ENCODE measurements around the gene PLEKHH2. TPM values are rescaled to one million over a fixed set of nuclear protein-coding genes. Genes with fewer than 3 reads are reported as not detected.
"Not testable (repeated sequence)": the region's sequence is repeated elsewhere in the genome, so short reads cannot be mapped to it uniquely, and the experiment has no call there.

PLEKHH2 gene
- total RNA-seq, 2 experiments from 2014 or later = 0.35 to 0.48 TPM

- Mint-ChIP-seq H3K9me3 (no peaks in the 10 kb centered on the region), H3K27me3 (peaks cover 8% of the 10 kb centered on the region), H3K27ac (no peak overlapping the region), H3K36me3 (ENCODE audit: low read depth) (no peaks in the 10 kb centered on the region), H3K4me3 (no peak overlapping the region), H3K4me1 (no peaks in the 10 kb centered on the region)
- DNase-seq = no peak
- ChIA-PET POLR2A (no interaction called here), CTCF (no interaction called here)
These were observed 71.8 kb downstream of the PLEKHH2 start for GRCh38 chr2:43708891-43709290.

DNA sequence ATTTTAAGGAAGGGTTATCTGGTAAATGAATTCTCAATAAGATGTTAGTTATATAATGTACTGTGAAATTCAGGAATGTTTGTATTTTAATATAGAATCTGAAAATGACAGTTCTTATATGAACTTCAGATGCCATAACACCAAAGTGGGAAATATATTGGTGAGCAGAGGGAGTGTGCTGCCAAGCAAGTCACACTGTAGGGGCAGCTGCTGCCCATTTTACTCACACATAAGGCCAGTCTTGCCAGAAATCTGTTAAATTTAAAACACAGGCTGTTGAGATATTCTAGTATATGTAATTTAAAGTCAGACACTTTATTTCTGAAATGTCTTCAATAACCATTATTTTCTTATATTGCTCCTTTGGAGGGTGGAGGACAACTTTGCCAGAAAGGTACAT is 73.8 kb downstream of the PLEKHH2 start:
- Mint-ChIP-seq H3K36me3 (ENCODE audit: low read depth) (no peaks in the 10 kb centered on the region), H3K4me1 (no peaks in the 10 kb centered on the region), H3K27ac (no peak overlapping the region), H3K4me3 (no peak overlapping the region), H3K27me3 (peaks cover 16% of the 10 kb centered on the region), H3K9me3 (no peaks in the 10 kb centered on the region)
- ChIA-PET CTCF (no interaction called here), POLR2A (no interaction called here)
- DNase-seq = no peak

- CTCF ChIA-PET = no interaction called here
- Mint-ChIP-seq H3K9me3 (no peaks in the 10 kb centered on the region), H3K27ac (no peak overlapping the region)
These were observed 77.1 kb downstream of the PLEKHH2 start for GRCh38 chr2:43714164-43714563.

DNA sequence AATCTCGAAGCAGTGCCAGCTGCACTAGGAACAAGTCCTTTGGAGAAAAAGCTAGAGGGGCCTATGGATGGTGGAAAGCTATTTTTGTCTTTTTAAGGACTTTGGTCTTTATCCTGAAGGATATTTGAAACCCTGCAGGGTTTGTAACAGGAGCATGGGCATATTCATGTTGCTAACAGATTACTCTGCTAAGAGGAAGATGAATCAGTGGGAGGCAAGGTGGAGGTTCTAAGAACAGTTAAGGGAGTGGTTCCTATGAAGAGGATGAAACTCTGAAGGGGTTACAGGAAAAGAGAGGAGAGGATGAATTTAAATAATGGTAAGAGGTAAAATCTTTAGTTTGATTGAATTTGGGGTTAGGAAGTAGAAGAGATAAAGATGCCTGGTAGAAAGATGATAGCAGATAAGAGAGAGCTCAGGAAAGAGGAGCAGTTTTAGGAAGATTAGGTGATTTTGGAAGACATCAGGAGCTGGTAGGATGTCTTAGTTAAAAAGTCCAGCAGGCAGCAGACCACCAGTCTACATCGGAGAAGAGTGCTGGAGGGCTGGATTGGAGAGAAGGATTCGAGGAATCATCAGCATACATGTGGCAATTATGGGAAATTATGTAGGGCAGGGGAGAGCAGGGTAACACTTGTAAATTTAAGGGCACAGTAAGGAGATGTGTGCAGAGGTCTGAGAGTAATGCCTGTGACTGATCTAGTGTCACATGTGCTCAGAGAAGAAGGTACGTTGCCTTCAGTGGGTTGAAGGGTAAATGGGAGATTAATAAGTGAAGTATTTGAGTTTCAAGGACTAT is 78.4 kb downstream of the PLEKHH2 start:
- H3K27ac Mint-ChIP-seq = no peak overlapping the region
- H3K27me3 Mint-ChIP-seq = peaks cover 13% of the 10 kb centered on the region
- DNase-seq = no peak
- ChIA-PET CTCF (no interaction called here), POLR2A (no interaction called here)
- no peak overlapping the region for H3K4me3 Mint-ChIP-seq
- no peaks in the 10 kb centered on the region for H3K36me3 Mint-ChIP-seq (ENCODE audit: low read depth)
- H3K9me3 Mint-ChIP-seq = no peaks in the 10 kb centered on the region
- no peaks in the 10 kb centered on the region for H3K4me1 Mint-ChIP-seq

More at GRCh38 chr2:43714164-43714563, 77.1 kb downstream of the PLEKHH2 start:
- Mint-ChIP-seq H3K4me3 (no peak overlapping the region), H3K36me3 (ENCODE audit: low read depth) (no peaks in the 10 kb centered on the region), H3K4me1 (no peaks in the 10 kb centered on the region), H3K27me3 (peaks cover 15% of the 10 kb centered on the region)
- POLR2A ChIA-PET = no interaction called here
- no peak for DNase-seq

DNA sequence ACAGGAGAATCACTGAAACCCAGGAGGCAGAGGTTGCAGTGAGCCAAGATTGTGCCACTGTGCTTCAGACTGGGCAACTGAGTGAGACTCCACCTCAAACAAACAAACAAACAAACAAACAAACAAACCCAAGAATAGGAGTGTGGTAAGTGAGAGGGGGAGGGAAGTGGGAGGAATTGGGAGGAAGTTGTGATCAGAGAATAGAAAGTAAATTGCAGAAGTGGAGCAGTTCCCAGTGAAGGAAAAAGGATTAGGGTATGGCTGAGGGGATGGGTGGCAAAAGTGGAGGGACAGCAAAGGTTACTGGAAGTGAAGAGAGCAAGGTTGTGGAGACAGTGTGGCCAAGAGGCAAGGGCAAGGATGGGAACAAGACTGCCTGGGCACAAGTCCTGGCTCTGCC is 80.3 kb downstream of the PLEKHH2 start:
- Mint-ChIP-seq H3K9me3 (no peaks in the 10 kb centered on the region), H3K36me3 (ENCODE audit: low read depth) (no peaks in the 10 kb centered on the region), H3K4me3 (no peak overlapping the region), H3K27me3 (peaks cover 16% of the 10 kb centered on the region), H3K4me1 (no peaks in the 10 kb centered on the region), H3K27ac (no peak overlapping the region)
- ChIA-PET CTCF (no interaction called here), POLR2A (no interaction called here)
- DNase-seq = no peak

GRCh38 chr2:43718530-43719124 is 81.6 kb downstream of the PLEKHH2 start:
- CTCF ChIA-PET = no interaction called here
- DNase-seq = no peak
- H3K27me3 Mint-ChIP-seq = peaks cover 17% of the 10 kb centered on the region
- POLR2A ChIA-PET = no interaction called here
- no peaks in the 10 kb centered on the region for H3K9me3 Mint-ChIP-seq
- no peaks in the 10 kb centered on the region for H3K36me3 Mint-ChIP-seq (ENCODE audit: low read depth)
- H3K27ac Mint-ChIP-seq = no peak overlapping the region
- no peaks in the 10 kb centered on the region for H3K4me1 Mint-ChIP-seq
- no peak overlapping the region for H3K4me3 Mint-ChIP-seq

GRCh38 chr2:43724728-43725526 is 87.9 kb downstream of the PLEKHH2 start:
- no peak overlapping the region for H3K27ac Mint-ChIP-seq
- ChIA-PET POLR2A (no interaction called here), CTCF (no interaction called here)
- DNase-seq = no peak
- no peaks in the 10 kb centered on the region for H3K36me3 Mint-ChIP-seq (ENCODE audit: low read depth)
- H3K9me3 Mint-ChIP-seq = no peaks in the 10 kb centered on the region
- peaks cover 11% of the 10 kb centered on the region for H3K27me3 Mint-ChIP-seq
- H3K4me1 Mint-ChIP-seq = no peaks in the 10 kb centered on the region
- no peak overlapping the region for H3K4me3 Mint-ChIP-seq

DNA sequence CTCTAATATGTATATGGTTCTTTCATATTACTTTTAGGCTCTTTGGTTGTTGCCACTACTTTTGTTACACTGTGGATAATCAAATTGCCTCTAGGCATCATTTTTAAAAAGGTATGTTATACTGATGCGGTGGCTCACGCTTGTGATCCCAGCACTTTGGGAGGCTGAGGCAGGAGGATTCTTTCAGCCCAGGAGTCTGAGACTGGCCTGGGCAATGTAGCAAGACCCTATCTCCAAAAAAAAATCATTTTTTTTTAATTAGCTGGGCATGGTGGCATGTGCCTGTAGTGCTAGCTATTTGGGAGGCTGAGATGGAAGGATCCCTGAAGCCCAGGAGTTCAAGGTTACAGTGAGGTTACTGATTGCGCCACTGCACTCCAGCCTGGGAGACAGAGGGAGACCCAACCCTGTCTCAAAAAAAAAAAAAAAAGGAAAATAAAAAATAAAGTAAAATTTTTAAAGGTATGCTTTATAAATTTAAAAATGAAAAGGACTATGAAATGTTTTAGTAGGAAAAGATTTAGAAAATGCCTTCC is 88.7 kb downstream of the PLEKHH2 start:
- H3K4me3 Mint-ChIP-seq = no peak overlapping the region
- ChIA-PET CTCF (no interaction called here), POLR2A (no interaction called here)
- no peaks in the 10 kb centered on the region for H3K9me3 Mint-ChIP-seq
- no peaks in the 10 kb centered on the region for H3K4me1 Mint-ChIP-seq
- peaks cover 10% of the 10 kb centered on the region for H3K27me3 Mint-ChIP-seq
- no peak for DNase-seq
- no peaks in the 10 kb centered on the region for H3K36me3 Mint-ChIP-seq (ENCODE audit: low read depth)
- H3K27ac Mint-ChIP-seq = no peak overlapping the region

DNA sequence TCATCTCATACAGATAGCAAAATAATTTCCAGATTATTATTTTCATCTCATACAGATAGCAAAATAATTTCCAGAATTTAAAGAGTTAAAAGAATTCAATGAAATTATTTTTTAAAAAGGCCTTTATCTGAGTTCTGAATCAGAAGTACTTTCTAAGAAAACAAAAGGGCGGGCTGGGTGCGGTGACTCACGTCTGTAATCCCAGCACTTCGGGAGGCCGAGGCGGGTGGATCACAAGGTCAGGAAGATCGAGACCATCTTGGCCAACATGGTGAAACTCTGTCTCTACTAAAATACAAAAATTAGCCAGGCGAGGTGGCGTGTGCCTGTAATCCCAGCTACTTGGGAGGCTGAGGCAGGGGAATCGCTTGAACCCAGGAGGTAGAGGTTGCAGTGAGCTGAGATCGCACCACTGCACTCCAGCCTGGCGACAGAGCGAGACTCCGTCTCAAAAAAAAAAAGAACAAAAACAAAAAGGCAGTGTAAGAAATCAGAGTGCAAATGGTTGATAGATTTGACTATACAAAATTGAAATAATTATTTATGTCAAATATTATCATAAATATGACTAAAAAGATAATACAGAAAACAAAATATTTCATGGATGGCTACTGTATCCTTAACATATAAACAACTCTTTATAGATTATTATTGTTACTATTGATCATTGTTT is 90.0 kb downstream of the PLEKHH2 start:
- H3K27me3 Mint-ChIP-seq, CTCF ChIA-PET: not testable (repeated sequence)

DNA sequence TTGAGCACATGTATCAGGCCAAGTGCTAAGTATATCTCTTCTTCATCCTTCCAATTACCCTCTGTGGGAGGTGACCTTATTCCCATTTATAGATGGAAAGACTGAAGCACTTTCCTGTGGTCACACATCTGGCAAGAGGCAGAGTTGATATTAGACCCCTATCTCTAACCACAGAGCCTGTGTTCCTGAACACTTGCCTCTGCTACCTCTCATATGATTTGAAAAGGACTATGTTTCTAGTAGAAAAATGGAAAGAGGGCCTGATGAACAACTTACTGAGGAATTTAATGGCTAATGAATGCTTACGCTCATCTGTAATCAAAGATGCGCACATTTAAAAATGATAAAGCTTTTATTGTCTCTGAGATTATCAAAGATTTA is 90.6 kb downstream of the PLEKHH2 start:
- ChIA-PET POLR2A (no interaction called here), CTCF (no interaction called here)
- H3K36me3 Mint-ChIP-seq (ENCODE audit: low read depth) = no peaks in the 10 kb centered on the region
- peaks cover 14% of the 10 kb centered on the region for H3K27me3 Mint-ChIP-seq
- H3K4me1 Mint-ChIP-seq = no peaks in the 10 kb centered on the region
- no peaks in the 10 kb centered on the region for H3K9me3 Mint-ChIP-seq
- H3K4me3 Mint-ChIP-seq = no peak overlapping the region
- no peak for DNase-seq
- no peak overlapping the region for H3K27ac Mint-ChIP-seq

More for the DNA sequence above, 90.0 kb downstream of the PLEKHH2 start:
- H3K4me1 Mint-ChIP-seq; DNase-seq; POLR2A ChIA-PET; H3K27ac Mint-ChIP-seq; H3K9me3 Mint-ChIP-seq; H3K4me3 Mint-ChIP-seq; H3K36me3 Mint-ChIP-seq (ENCODE audit: low read depth): not testable (repeated sequence)

GRCh38 chr2:43729491-43730174 is 92.6 kb downstream of the PLEKHH2 start:
- H3K9me3 Mint-ChIP-seq = no peaks in the 10 kb centered on the region
- no peaks in the 10 kb centered on the region for H3K4me1 Mint-ChIP-seq
- H3K27me3 Mint-ChIP-seq = peaks cover 11% of the 10 kb centered on the region
- POLR2A ChIA-PET = no interaction called here
- CTCF ChIA-PET = no interaction called here
- no peaks in the 10 kb centered on the region for H3K36me3 Mint-ChIP-seq (ENCODE audit: low read depth)
- no peak overlapping the region for H3K27ac Mint-ChIP-seq
- DNase-seq = no peak
- no peak overlapping the region for H3K4me3 Mint-ChIP-seq

DNA sequence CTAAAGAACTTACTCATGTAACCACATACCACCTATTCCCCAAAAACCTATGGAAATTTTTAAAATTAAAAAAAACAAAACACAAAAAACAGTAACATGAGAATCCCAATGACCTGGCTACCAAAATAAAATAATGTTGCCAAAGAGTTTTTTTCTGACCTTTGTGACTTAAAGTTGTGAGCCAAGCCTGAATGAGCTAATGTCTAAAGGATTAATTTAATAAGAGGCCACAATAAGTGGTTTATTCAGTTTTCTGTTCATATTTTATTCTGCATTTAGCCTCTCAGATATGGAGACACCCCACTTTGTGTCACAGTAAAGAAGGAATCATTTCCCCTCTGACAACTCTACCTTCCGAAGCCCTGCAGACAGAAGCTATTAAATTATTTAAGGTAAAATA is 94.2 kb downstream of the PLEKHH2 start:
- H3K27ac Mint-ChIP-seq = no peak overlapping the region
- POLR2A ChIA-PET = no interaction called here

DNA sequence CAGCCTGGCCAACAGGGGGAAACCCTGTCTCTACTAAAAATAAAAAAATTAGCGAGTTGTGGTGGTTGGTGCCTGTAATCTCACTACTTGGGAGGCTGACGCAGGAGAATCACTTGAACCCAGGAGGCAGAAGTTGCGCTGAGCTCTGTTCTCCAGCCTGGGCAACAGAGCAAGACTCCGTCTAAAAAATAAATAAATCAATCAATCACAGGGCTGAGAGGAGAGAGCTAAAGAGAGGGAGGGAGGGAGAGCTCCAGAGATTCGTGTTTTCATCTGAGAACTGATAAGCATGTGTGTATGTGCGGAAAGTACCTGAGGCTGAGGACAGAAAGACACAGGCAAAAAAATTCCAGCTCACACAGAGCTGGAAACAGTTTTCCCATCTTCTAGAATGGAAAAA is 99.6 kb downstream of the PLEKHH2 start:
- Mint-ChIP-seq H3K9me3 (no peaks in the 10 kb centered on the region), H3K36me3 (ENCODE audit: low read depth) (no peaks in the 10 kb centered on the region), H3K27me3 (peaks cover 20% of the 10 kb centered on the region), H3K27ac (no peak overlapping the region), H3K4me1 (no peaks in the 10 kb centered on the region), H3K4me3 (no peak overlapping the region)
- CTCF ChIA-PET = no interaction called here
- no peak for DNase-seq
- POLR2A ChIA-PET = no interaction called here

More for the DNA sequence above, 94.2 kb downstream of the PLEKHH2 start:
- H3K36me3 Mint-ChIP-seq (ENCODE audit: low read depth) = no peaks in the 10 kb centered on the region
- H3K27me3 Mint-ChIP-seq = peaks cover 11% of the 10 kb centered on the region
- H3K9me3 Mint-ChIP-seq = no peaks in the 10 kb centered on the region
- DNase-seq = no peak
- H3K4me3 Mint-ChIP-seq = no peak overlapping the region
- H3K4me1 Mint-ChIP-seq = no peaks in the 10 kb centered on the region
- CTCF ChIA-PET = no interaction called here

Measured in activated CD4-positive, alpha-beta memory T cell treated with anti-CD3 and anti-CD28 coated beads, Interleukin-2, amount 10 ng/mL, durations not matched to agents 7 days and 5 days (primary cell).